ENCODE results near the gene ZNF618.

ZNF618 gene

GRCh38 chr9:114005371-114006154 lies 129.5 kb downstream of the ZNF618 start:
- H3K36me3 ChIP-seq (ENCODE audit: insufficient read depth, low read length) = peaks cover 77% of the 10 kb centered on the region; the same call in 1 of the 2 replicates

GRCh38 chr9:114006155-114006550 lies 130.0 kb downstream of the ZNF618 start:
- H3F3A ChIP-seq (ENCODE audit: low read depth) = no peaks in the 10 kb centered on the region
- no peak overlapping the region for H3K9ac ChIP-seq (ENCODE audit: low read depth, low read length, poor library complexity, severe bottlenecking)
- peaks cover 8% of the 10 kb centered on the region for H3K4me1 ChIP-seq (ENCODE audit: insufficient read depth, low read length, poor library complexity, severe bottlenecking)
- no peaks in the 10 kb centered on the region for H4K20me1 ChIP-seq (ENCODE audit: insufficient read depth, low read length, poor library complexity, severe bottlenecking)
- no peak overlapping the region for H2AFZ ChIP-seq (ENCODE audit: low read length)
- H3K4me2 ChIP-seq (ENCODE audit: low read depth, low read length, poor library complexity, severe bottlenecking) = no peak overlapping the region
- H3K27me3 ChIP-seq (ENCODE audit: insufficient read depth, low read length, poor library complexity, severe bottlenecking) = no peaks in the 10 kb centered on the region
- no peak for TF ChIP-seq CTCF (conservative IDR thresholded peaks at IDR 0.05; ENCODE audit: low read length)
- no peak for TF ChIP-seq EZH2phosphoT487 (IDR thresholded peaks at IDR 0.05; ENCODE audit: borderline replicate concordance)
- no peak overlapping the region for H3K4me3 ChIP-seq (ENCODE audit: low read length, poor library complexity, severe bottlenecking)
- H3K79me2 ChIP-seq (ENCODE audit: insufficient read depth, low read length) = no peaks in the 10 kb centered on the region
- H3K9me3 ChIP-seq (ENCODE audit: insufficient read depth, low read depth, low read length) = no peaks in the 10 kb centered on the region
- peaks cover 76% of the 10 kb centered on the region; the same call in 1 of the 2 replicates for H3K36me3 ChIP-seq (ENCODE audit: insufficient read depth, low read length)
- no peaks in the 10 kb centered on the region for H3K9me2 ChIP-seq (replicated peaks; ENCODE audit: low read depth, low read length)

More at GRCh38 chr9:114005371-114006154, 129.5 kb downstream of the ZNF618 start:
- Histone ChIP-seq H3K79me2 (ENCODE audit: insufficient read depth, low read length) (no peaks in the 10 kb centered on the region), H2AFZ (ENCODE audit: low read length) (no peak overlapping the region), H3K27me3 (ENCODE audit: insufficient read depth, low read length, poor library complexity, severe bottlenecking) (no peaks in the 10 kb centered on the region), H3K4me2 (ENCODE audit: low read depth, low read length, poor library complexity, severe bottlenecking) (no peak overlapping the region), H3K9me3 (ENCODE audit: insufficient read depth, low read depth, low read length) (no peaks in the 10 kb centered on the region), H3K9ac (ENCODE audit: low read depth, low read length, poor library complexity, severe bottlenecking) (no peak overlapping the region), H3K4me3 (ENCODE audit: low read length, poor library complexity, severe bottlenecking) (no peak overlapping the region), H3K9me2 (replicated peaks; ENCODE audit: low read depth, low read length) (no peaks in the 10 kb centered on the region), H4K20me1 (ENCODE audit: insufficient read depth, low read length, poor library complexity, severe bottlenecking) (no peaks in the 10 kb centered on the region), H3K4me1 (ENCODE audit: insufficient read depth, low read length, poor library complexity, severe bottlenecking) (peaks cover 8% of the 10 kb centered on the region), H3F3A (ENCODE audit: low read depth) (no peaks in the 10 kb centered on the region)
- no peak for TF ChIP-seq CTCF (conservative IDR thresholded peaks at IDR 0.05; ENCODE audit: low read length)
- TF ChIP-seq EZH2phosphoT487 (IDR thresholded peaks at IDR 0.05; ENCODE audit: borderline replicate concordance) = no peak

GRCh38 chr9:114006931-114007691 lies 131.0 kb downstream of the ZNF618 start:
- Histone ChIP-seq H3K79me2 (ENCODE audit: insufficient read depth, low read length) (no peaks in the 10 kb centered on the region), H3K4me3 (ENCODE audit: low read length, poor library complexity, severe bottlenecking) (no peak overlapping the region), H4K20me1 (ENCODE audit: insufficient read depth, low read length, poor library complexity, severe bottlenecking) (no peaks in the 10 kb centered on the region), H3K9me3 (ENCODE audit: insufficient read depth, low read depth, low read length) (no peaks in the 10 kb centered on the region), H3K4me2 (ENCODE audit: low read depth, low read length, poor library complexity, severe bottlenecking) (no peak overlapping the region), H2AFZ (ENCODE audit: low read length) (no peak overlapping the region), H3K36me3 (ENCODE audit: insufficient read depth, low read length) (peaks cover 75% of the 10 kb centered on the region; the same call in 1 of the 2 replicates), H3K9me2 (replicated peaks; ENCODE audit: low read depth, low read length) (no peaks in the 10 kb centered on the region), H3K9ac (ENCODE audit: low read depth, low read length, poor library complexity, severe bottlenecking) (no peak overlapping the region), H3F3A (ENCODE audit: low read depth) (no peaks in the 10 kb centered on the region), H3K27me3 (ENCODE audit: insufficient read depth, low read length, poor library complexity, severe bottlenecking) (no peaks in the 10 kb centered on the region), H3K4me1 (ENCODE audit: insufficient read depth, low read length, poor library complexity, severe bottlenecking) (peaks cover 8% of the 10 kb centered on the region)
- TF ChIP-seq CTCF (conservative IDR thresholded peaks at IDR 0.05; ENCODE audit: low read length) = no peak
- no peak for TF ChIP-seq EZH2phosphoT487 (IDR thresholded peaks at IDR 0.05; ENCODE audit: borderline replicate concordance)
